Measurements from ENCODE around the gene RPF1. TPM values are rescaled to one million over a fixed set of nuclear protein-coding genes. Genes with fewer than 3 reads are reported as not detected.
A peak's percentile ranks its signal among the peaks of the same experiment; 100 is the strongest.

RPF1 gene, protein sequence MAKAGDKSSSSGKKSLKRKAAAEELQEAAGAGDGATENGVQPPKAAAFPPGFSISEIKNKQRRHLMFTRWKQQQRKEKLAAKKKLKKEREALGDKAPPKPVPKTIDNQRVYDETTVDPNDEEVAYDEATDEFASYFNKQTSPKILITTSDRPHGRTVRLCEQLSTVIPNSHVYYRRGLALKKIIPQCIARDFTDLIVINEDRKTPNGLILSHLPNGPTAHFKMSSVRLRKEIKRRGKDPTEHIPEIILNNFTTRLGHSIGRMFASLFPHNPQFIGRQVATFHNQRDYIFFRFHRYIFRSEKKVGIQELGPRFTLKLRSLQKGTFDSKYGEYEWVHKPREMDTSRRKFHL
- polyA plus RNA-seq (64.3 and 65.1 TPM in 2 replicates), polyA minus RNA-seq (55.0 and 58.7 TPM in 2 replicates)

DNA sequence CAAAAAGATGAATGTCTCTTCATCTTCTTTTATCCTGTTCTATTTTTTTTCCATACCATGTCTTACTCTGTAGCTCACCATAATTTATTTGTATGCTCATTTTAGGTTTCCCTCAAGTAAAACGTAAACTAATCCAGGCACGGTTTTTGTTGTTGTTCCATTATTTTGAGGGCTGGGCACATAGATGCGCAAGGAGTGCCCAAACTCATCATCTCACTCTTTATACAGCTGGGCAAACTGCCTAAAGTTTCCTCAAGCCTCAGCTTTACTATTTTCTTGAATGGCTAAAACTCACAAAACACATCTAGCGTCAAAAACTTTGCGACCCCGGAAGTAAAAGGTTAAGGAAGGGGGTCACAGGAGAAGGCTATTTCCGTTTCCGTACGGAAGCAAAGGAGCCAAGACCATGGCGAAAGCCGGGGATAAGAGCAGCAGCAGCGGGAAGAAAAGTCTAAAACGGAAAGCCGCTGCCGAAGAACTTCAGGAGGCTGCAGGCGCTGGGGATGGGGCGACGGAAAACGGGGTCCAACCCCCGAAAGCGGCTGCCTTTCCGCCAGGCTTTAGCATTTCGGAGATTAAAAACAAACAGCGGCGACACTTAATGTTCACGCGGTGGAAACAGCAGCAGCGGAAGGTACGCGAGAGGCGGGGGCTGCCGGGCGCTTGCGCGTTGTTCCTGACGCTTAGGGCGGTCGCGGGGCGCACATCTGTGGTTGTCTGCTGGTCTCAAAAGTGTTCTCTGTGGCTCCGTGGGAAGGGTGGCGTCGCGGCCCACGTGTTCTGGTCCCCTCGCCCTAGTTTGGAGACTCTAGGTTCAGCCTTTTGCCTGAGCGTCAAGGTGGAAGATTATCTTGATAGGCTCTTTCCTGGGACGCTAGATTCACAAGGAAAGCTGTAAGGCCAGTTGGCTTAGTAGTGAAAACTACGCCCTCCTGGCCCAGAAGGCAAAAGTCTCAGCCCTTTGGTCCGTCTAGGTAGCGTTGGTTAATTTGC, at the start of gene RPF1:
TSS of gene RPF1 (plus strand) at position 391 of the 993 bp plus-strand sequence. CDS start at position 407, 16 bp downstream.
- H3K27ac ChIP-seq (ENCODE audit: low read length), result peak within 1 kb of the TSS; percentile 82
- peaks cover 6% of the 10 kb centered on the region for H3F3A ChIP-seq (ENCODE audit: insufficient read depth, low read length, poor library complexity, severe bottlenecking)
- H3K27me3 ChIP-seq (ENCODE audit: insufficient read depth, low read depth, low read length), result peaks cover 4% of the 10 kb centered on the region
- peak within 1 kb of the TSS; percentile 76 for H3K9ac ChIP-seq (ENCODE audit: low read length)
- peak; percentile 96 for TF ChIP-seq MXI1 (conservative IDR thresholded peaks at IDR 0.05; ENCODE audit: poor library complexity, severe bottlenecking)
- TF ChIP-seq SMC3 (conservative IDR thresholded peaks at IDR 0.05; ENCODE audit: poor library complexity), result peak; percentile 73
- TF ChIP-seq RAD21 (conservative IDR thresholded peaks at IDR 0.05), result peak; percentile 68
- TF ChIP-seq, protein P1, sequence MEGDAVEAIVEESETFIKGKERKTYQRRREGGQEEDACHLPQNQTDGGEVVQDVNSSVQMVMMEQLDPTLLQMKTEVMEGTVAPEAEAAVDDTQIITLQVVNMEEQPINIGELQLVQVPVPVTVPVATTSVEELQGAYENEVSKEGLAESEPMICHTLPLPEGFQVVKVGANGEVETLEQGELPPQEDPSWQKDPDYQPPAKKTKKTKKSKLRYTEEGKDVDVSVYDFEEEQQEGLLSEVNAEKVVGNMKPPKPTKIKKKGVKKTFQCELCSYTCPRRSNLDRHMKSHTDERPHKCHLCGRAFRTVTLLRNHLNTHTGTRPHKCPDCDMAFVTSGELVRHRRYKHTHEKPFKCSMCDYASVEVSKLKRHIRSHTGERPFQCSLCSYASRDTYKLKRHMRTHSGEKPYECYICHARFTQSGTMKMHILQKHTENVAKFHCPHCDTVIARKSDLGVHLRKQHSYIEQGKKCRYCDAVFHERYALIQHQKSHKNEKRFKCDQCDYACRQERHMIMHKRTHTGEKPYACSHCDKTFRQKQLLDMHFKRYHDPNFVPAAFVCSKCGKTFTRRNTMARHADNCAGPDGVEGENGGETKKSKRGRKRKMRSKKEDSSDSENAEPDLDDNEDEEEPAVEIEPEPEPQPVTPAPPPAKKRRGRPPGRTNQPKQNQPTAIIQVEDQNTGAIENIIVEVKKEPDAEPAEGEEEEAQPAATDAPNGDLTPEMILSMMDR (IDR thresholded peaks at IDR 0.05; ENCODE audit: poor library complexity, severe bottlenecking), result peak; percentile 50
- TF ChIP-seq, protein P2, sequence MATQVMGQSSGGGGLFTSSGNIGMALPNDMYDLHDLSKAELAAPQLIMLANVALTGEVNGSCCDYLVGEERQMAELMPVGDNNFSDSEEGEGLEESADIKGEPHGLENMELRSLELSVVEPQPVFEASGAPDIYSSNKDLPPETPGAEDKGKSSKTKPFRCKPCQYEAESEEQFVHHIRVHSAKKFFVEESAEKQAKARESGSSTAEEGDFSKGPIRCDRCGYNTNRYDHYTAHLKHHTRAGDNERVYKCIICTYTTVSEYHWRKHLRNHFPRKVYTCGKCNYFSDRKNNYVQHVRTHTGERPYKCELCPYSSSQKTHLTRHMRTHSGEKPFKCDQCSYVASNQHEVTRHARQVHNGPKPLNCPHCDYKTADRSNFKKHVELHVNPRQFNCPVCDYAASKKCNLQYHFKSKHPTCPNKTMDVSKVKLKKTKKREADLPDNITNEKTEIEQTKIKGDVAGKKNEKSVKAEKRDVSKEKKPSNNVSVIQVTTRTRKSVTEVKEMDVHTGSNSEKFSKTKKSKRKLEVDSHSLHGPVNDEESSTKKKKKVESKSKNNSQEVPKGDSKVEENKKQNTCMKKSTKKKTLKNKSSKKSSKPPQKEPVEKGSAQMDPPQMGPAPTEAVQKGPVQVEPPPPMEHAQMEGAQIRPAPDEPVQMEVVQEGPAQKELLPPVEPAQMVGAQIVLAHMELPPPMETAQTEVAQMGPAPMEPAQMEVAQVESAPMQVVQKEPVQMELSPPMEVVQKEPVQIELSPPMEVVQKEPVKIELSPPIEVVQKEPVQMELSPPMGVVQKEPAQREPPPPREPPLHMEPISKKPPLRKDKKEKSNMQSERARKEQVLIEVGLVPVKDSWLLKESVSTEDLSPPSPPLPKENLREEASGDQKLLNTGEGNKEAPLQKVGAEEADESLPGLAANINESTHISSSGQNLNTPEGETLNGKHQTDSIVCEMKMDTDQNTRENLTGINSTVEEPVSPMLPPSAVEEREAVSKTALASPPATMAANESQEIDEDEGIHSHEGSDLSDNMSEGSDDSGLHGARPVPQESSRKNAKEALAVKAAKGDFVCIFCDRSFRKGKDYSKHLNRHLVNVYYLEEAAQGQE (IDR thresholded peaks at IDR 0.05; ENCODE audit: borderline replicate concordance), result no peak
- peak; percentile 73 for TF ChIP-seq POLR2AphosphoS5 (IDR thresholded peaks at IDR 0.05)
- TF ChIP-seq TAF1 (IDR thresholded peaks at IDR 0.05; ENCODE audit: low read depth), result no peak
- TF ChIP-seq EZH2 (IDR thresholded peaks at IDR 0.05; ENCODE audit: borderline replicate concordance, insufficient read depth, low read length, poor library complexity, severe bottlenecking), result no peak
- TF ChIP-seq EP300 (conservative IDR thresholded peaks at IDR 0.05; ENCODE audit: poor library complexity, severe bottlenecking), result no peak
- no peaks in the 10 kb centered on the region for H3K9me3 ChIP-seq (ENCODE audit: low read length)
- H3K4me2 ChIP-seq (ENCODE audit: low read length), result peak within 1 kb of the TSS; percentile 76
- H3K79me2 ChIP-seq (replicated peaks; ENCODE audit: insufficient read depth, low read length), result peaks cover 25% of the 10 kb centered on the region
- peak within 1 kb of the TSS; percentile 86 for H2AFZ ChIP-seq (ENCODE audit: low read depth, low read length)
- H3K4me3 ChIP-seq (ENCODE audit: low read length), result peak within 1 kb of the TSS; percentile 75
- H4K20me1 ChIP-seq (ENCODE audit: insufficient read depth), result no peaks in the 10 kb centered on the region
- H3K36me3 ChIP-seq (ENCODE audit: insufficient read depth, low read length), result no peaks in the 10 kb centered on the region
- H3K9me2 ChIP-seq (ENCODE audit: insufficient read depth, low read length), result no peaks in the 10 kb centered on the region

DNA sequence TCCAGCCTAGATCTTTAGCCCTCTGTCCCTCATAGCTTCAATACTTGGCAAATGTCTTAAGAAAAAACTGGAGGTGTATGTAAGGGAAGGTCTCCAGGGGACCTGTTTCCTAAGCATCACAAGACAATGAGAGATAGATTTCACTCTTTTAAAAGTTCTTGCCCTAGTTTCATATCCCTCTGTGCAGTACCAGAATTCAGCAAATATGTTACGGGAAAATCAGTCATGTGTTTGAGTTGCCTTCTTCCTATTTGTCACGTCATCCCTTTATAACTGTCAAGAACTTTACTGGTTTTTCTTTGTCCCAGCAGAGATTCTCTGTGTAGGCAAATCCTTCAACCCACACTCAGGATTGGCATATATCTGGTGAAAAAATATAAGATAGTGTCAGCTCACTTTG, 48.5 kb upstream of the RPF1 start:
- H3K9me2 ChIP-seq (ENCODE audit: insufficient read depth, low read length), result no peaks in the 10 kb centered on the region
- no peak overlapping the region for H3K4me2 ChIP-seq (ENCODE audit: low read length)
- no peak overlapping the region for H3K27ac ChIP-seq (ENCODE audit: low read length)
- H2AFZ ChIP-seq (ENCODE audit: low read depth, low read length), result no peak overlapping the region
- no peaks in the 10 kb centered on the region for H3K9me3 ChIP-seq (ENCODE audit: low read length)
- peaks cover 6% of the 10 kb centered on the region for H3F3A ChIP-seq (ENCODE audit: insufficient read depth, low read length, poor library complexity, severe bottlenecking)
- no peak overlapping the region for H3K4me3 ChIP-seq (ENCODE audit: low read length)
- no peaks in the 10 kb centered on the region for H3K36me3 ChIP-seq (ENCODE audit: insufficient read depth, low read length)
- H4K20me1 ChIP-seq (ENCODE audit: insufficient read depth), result no peaks in the 10 kb centered on the region
- no peaks in the 10 kb centered on the region for H3K79me2 ChIP-seq (replicated peaks; ENCODE audit: insufficient read depth, low read length)
- H3K27me3 ChIP-seq (ENCODE audit: insufficient read depth, low read depth, low read length), result no peaks in the 10 kb centered on the region
- TF ChIP-seq EP300 (conservative IDR thresholded peaks at IDR 0.05; ENCODE audit: poor library complexity, severe bottlenecking) (no peak), SMC3 (conservative IDR thresholded peaks at IDR 0.05; ENCODE audit: poor library complexity) (no peak), RAD21 (conservative IDR thresholded peaks at IDR 0.05) (no peak), POLR2AphosphoS5 (IDR thresholded peaks at IDR 0.05) (no peak), TAF1 (IDR thresholded peaks at IDR 0.05; ENCODE audit: low read depth) (no peak), EZH2 (IDR thresholded peaks at IDR 0.05; ENCODE audit: borderline replicate concordance, insufficient read depth, low read length, poor library complexity, severe bottlenecking) (no peak), MXI1 (conservative IDR thresholded peaks at IDR 0.05; ENCODE audit: poor library complexity, severe bottlenecking) (no peak)
- TF ChIP-seq, protein P2 (IDR thresholded peaks at IDR 0.05; ENCODE audit: borderline replicate concordance), result no peak
- TF ChIP-seq, protein P1 (IDR thresholded peaks at IDR 0.05; ENCODE audit: poor library complexity, severe bottlenecking), result no peak
- H3K9ac ChIP-seq (ENCODE audit: low read length), result no peak overlapping the region

Measured in neural cell (in vitro differentiated cells).